Measurements from ENCODE around the gene ZC3H7B.

The ZC3H7B gene

GRCh38 chr22:41358927-41359326, 57.6 kb downstream of the ZC3H7B start:
- no peak for DNase-seq

- DNase-seq, result no peak
Measured at GRCh38 chr22:41359376-41359775, 58.1 kb downstream of the ZC3H7B start.

GRCh38 chr22:41360126-41360525, 58.8 kb downstream of the ZC3H7B start:
- DNase-seq, result no peak

GRCh38 chr22:41361716-41362310, 60.5 kb downstream of the ZC3H7B start:
- no peak for DNase-seq

GRCh38 chr22:41362615-41363014, 61.3 kb downstream of the ZC3H7B start:
- no peak for DNase-seq

GRCh38 chr22:41364233-41364632, 62.9 kb downstream of the ZC3H7B start:
- no peak for DNase-seq

GRCh38 chr22:41364955-41365354, 63.6 kb downstream of the ZC3H7B start:
- no peak for DNase-seq

- no peak for DNase-seq
Measured at GRCh38 chr22:41365425-41365824, 64.1 kb downstream of the ZC3H7B start.

- DNase-seq, result no peak
Measured at GRCh38 chr22:41366323-41367029, 65.2 kb downstream of the ZC3H7B start.

GRCh38 chr22:41367039-41367679, 65.8 kb downstream of the ZC3H7B start:
- peak; percentile 96 for DNase-seq

- DNase-seq, result no peak
Measured at GRCh38 chr22:41367680-41368542, 66.6 kb downstream of the ZC3H7B start.

GRCh38 chr22:41368543-41369423, 67.5 kb downstream of the ZC3H7B start:
- no peak for DNase-seq

GRCh38 chr22:41369424-41369745, 68.1 kb downstream of the ZC3H7B start:
- DNase-seq, result no peak

- no peak for DNase-seq
Measured at GRCh38 chr22:41369837-41370236, 68.5 kb downstream of the ZC3H7B start.

- no peak for DNase-seq
Measured at GRCh38 chr22:41377846-41378245, 76.5 kb downstream of the ZC3H7B start.

GRCh38 chr22:41380993-41381328, 79.6 kb downstream of the ZC3H7B start:
- DNase-seq, result no peak

- peak; percentile 98 for DNase-seq
Measured at GRCh38 chr22:41381329-41382097, 80.2 kb downstream of the ZC3H7B start, which contains the start of gene TEF. TEF (plus strand) TSS chr22:41381942; CDS start chr22:41382045, 103 bp downstream.

- peak; percentile 42 for DNase-seq
Measured at GRCh38 chr22:41382098-41382578, 80.8 kb downstream of the ZC3H7B start.

GRCh38 chr22:41382610-41383009, 81.3 kb downstream of the ZC3H7B start:
- no peak for DNase-seq

- DNase-seq, result no peak
Measured at GRCh38 chr22:41383085-41383484, 81.8 kb downstream of the ZC3H7B start.

- no peak for DNase-seq
Measured at GRCh38 chr22:41384128-41384527, 82.8 kb downstream of the ZC3H7B start.
